OCI-LY1 (cell line): Measurements from ENCODE around the gene TNIP3.

ENCODE experiments used
- EZH2 ChIP-seq: fragments of 200-600 bp; sonication (generic), shearing (Covaris generic); IDR thresholded peaks from 2 replicates; pipeline ENCODE4 v1.8.0; 2017; ENCODE audit warnings: borderline replicate concordance, mixed run types, mild to moderate bottlenecking, antibody characterized with exemption, low read length, moderate library complexity, mixed read lengths
- TF ChIP-seq, protein P1 (sequence below): fragments of 200-600 bp; sonication (generic), shearing (Covaris generic); IDR thresholded peaks from 2 replicates; pipeline ENCODE4 v1.5.1; 2017; ENCODE audit warnings: mild to moderate bottlenecking, antibody characterized with exemption, low read length, moderate library complexity, mixed read lengths

DNA sequence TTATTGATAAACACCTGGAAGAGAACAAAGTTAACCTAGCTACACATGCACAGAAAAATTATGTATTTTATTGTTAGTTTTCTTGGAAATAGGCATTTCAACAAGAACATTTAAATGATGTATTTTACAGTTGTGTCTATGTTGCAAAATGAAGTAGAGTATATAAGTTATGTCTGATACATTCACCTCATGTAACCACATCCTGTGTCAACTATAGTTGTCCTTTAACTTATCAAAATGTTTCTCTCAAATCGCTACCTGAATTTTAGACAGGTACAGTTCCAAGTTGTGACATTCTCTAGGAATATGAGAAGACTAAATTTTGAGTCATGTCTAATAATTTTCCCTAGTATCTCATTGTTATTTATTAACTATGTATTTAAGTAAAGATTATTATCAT, 27.2 kb upstream of the TNIP3 start:
- TF ChIP-seq, protein P1, sequence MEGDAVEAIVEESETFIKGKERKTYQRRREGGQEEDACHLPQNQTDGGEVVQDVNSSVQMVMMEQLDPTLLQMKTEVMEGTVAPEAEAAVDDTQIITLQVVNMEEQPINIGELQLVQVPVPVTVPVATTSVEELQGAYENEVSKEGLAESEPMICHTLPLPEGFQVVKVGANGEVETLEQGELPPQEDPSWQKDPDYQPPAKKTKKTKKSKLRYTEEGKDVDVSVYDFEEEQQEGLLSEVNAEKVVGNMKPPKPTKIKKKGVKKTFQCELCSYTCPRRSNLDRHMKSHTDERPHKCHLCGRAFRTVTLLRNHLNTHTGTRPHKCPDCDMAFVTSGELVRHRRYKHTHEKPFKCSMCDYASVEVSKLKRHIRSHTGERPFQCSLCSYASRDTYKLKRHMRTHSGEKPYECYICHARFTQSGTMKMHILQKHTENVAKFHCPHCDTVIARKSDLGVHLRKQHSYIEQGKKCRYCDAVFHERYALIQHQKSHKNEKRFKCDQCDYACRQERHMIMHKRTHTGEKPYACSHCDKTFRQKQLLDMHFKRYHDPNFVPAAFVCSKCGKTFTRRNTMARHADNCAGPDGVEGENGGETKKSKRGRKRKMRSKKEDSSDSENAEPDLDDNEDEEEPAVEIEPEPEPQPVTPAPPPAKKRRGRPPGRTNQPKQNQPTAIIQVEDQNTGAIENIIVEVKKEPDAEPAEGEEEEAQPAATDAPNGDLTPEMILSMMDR, result no peak
- TF ChIP-seq EZH2, result no peak
